Measurements from ENCODE around the gene LNX1.

LNX1 gene

DNA sequence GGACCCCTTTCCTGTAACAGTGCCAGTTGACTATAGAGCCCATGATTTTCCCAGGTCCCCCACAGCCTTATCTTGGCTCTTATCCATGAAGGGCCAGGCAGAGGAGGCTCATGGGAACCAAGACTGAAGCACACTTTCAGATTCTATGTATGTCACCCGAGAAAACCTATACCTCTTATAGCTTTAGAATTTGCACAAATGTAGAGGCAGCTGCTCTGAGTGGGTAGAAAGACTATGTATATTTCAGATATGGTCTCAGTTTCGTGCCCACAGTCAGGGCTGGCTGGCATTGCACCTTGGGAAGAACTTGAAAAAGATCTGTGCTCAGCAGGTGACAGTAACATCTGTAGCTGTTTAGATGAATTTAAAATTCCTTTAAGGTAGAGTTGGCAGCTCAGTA, 8.3 kb upstream of the LNX1 start:
- DNase-seq (ENCODE audit: low read depth): no peak

- DNase-seq (ENCODE audit: low read depth): no peak
These were observed 7.6 kb upstream of the LNX1 start for GRCh38 chr4:53598901-53599300.

DNA sequence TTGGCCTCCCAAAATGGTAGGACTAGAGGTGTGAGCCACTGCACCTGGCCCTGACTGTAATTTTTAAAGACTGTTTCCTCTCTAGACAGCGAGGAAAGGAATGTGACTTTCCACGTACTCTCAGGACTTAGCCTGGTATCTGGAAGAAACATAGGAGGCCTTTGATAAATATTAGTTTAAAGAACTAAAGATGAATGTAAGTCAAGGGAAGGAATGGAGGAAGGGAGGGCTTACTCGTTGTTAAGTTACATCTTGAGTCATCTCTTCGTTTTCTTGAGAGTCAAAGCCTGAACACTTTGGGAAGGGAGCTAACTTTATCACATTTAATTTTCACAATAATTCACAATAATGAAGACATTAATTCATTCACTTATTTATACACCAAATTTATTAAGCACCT, 7.2 kb upstream of the LNX1 start:
- no peak for DNase-seq (ENCODE audit: low read depth)

DNA sequence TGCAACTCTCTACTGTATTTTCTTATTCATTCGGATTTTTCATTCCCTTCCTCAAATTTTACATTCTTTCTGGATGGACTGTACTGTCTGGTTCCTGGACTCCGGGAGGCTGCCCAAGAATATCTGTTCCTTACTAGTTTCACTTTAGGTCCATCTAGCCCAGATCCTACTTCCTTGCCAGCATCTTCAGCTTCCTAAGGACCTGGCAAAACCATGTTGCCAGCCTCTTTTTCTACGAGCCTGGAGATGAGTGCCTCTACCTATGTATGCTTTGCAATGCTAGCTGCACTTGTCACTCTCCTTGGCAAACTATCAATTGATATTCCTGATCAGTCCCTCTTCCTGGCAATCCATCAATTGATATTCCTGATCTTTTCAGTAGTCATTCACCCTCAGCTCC, 5.6 kb upstream of the LNX1 start:
- no peak for DNase-seq (ENCODE audit: low read depth)

DNA sequence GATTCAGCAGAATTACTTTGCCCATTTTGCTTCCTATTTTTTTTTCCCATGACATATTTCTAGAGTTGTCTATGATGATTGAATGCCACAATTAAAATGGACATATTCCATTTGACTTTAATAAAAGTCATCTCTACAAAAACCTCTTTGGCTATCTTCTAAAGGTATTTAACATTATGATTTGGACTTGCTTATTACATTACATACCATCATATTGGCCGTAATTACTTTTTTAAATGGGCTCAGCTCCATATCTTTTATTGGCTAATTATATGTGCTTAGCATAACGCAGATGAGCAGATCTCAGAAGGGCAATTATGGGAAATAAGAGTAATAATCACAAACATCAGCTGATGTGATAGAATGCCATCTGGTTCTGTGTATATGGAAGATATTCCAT, 4.5 kb upstream of the LNX1 start:
- DNase-seq (ENCODE audit: low read depth): no peak

DNA sequence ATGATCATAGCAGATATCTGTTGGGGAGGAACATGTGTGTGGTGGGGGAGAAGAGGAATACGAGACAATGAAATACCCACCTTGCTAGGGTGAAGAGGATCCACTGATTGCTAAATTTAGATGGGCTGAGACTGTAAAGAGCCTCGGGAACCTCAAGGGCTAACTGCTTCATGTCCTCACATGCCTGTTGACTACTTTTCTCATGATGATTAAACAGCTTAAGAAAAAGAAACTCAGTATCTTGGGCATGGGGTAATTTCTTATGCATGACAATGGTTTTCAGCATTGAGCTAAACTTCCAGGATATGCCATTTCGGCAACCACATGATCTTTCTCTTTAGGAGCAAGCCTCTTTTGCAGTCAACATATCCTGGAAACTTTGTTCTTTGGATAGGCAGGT, 3.9 kb upstream of the LNX1 start:
- no peak for DNase-seq (ENCODE audit: low read depth)

- no peak for DNase-seq (ENCODE audit: low read depth)
These were observed 2.5 kb upstream of the LNX1 start for GRCh38 chr4:53593765-53594164.

- DNase-seq (ENCODE audit: low read depth): no peak
These were observed 1.6 kb upstream of the LNX1 start for GRCh38 chr4:53592686-53593501.

GRCh38 chr4:53592122-53592521, 836 bp upstream of the LNX1 start:
- no peak for DNase-seq (ENCODE audit: low read depth)

GRCh38 chr4:53590187-53590586, 1.1 kb downstream of the LNX1 start:
- no peak for DNase-seq (ENCODE audit: low read depth)

- DNase-seq (ENCODE audit: low read depth): no peak
These were observed 1.8 kb downstream of the LNX1 start for GRCh38 chr4:53589511-53589910.

DNA sequence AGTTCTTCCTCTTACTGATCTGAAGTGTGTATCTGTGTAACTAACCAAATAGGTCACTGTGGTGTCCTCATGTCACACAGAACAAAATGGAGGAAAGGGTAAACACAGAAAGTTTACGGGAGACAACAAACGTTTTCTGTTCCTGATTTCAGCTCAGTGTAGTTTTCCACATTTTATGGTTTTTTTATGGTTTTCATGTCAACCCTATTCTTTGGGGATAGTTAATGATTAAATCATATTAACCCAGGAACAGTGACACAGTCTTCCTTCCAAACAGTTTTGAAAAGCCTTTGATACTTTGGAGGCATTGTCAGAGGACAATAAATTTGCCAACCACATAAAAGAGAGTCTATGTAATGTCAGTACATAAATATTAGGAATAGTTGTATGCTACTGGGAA, 4.2 kb downstream of the LNX1 start:
- DNase-seq (ENCODE audit: low read depth): no peak

DNA sequence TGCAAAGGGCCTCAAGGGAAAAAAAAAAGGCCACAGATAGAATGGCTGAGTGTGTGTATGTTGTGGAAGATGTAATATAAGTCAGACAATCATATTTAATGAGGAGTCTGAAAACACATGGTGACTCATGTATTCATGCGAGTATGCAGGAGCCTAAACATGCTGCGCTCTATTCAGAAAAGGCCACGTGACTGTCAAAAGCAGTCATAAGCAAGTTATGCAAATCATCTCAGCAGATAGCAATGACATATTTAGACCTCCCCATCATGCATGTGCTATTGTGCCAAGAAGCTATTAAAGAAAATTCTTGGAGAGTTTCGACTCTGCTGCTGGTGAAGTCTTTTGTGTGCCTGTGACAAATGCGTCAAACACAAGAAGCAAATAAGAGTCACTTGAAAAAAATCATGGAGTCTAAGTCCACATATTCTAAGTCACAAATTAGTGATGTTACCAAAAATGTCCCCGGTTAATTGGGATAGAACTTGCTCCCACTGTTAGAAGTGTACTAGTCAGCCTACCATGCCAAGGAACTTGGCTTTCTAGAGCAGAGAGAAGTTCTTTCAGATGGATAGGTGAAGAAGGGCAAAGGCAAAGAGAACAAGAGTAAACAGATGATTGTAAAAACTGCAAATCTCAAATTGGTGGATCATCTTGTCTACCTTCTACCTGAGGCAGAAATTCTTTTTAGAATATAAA, 5.0 kb downstream of the LNX1 start:
- DNase-seq (ENCODE audit: low read depth): peak; percentile 87

DNA sequence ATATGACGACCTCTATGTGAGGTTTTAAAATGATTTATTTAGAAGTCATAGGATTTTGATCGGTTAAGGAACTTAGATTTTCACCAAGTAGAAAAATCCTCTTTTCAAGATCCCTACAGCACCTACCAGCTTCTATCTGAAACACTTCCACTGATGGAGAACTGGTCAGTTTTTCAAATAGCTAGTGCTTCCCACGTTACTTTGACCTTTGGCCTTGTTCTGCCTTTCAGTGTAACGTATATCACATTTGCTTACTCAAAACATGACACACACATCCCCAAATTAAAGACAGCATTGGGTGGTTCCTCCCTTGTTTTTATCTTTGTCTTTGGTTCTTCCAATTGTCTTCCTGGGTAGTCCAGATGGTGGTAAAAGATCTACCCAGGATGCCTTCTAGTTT, 6.6 kb downstream of the LNX1 start:
- DNase-seq (ENCODE audit: low read depth): no peak

- DNase-seq (ENCODE audit: low read depth): no peak
These were observed 7.8 kb downstream of the LNX1 start for GRCh38 chr4:53583513-53583912.

- no peak for DNase-seq (ENCODE audit: low read depth)
These were observed 9.1 kb downstream of the LNX1 start for GRCh38 chr4:53582194-53582593.

GRCh38 chr4:53580274-53580673, 11.0 kb downstream of the LNX1 start:
- DNase-seq (ENCODE audit: low read depth): no peak

- no peak for DNase-seq (ENCODE audit: low read depth)
These were observed 11.5 kb downstream of the LNX1 start for GRCh38 chr4:53579826-53580225.

DNA sequence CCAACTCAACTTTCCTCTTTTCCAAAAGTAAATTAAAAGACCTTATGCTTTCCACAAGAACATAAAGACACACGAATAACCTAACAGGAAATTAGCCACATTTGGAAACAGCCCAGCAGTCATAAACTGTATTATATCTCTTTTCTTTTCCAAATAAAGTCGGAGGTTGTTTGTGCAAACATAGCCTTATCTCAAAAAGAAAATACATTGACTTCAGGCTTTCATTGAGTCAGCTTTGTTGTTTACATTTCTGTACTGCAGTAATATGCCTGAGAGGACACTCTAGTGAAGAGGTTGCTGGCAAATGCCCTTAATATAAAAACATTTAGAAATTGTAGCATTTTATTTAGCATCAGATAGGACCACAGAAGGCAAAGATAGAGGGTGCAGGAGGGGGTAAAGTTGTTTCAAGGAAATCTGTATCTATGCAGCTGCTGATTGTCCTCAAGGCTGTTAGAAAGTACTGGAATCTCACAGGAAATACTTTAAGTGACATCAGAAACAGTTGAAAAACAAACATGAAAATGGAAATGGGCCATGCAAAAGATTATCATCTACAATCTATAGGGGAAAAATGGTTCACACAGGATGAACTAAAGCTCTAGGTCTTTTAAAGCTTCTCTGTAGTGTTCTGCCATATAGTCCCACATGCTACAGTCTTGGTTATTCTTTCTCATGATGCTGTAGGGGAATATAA, 14.5 kb downstream of the LNX1 start:
- DNase-seq (ENCODE audit: low read depth): no peak

DNA sequence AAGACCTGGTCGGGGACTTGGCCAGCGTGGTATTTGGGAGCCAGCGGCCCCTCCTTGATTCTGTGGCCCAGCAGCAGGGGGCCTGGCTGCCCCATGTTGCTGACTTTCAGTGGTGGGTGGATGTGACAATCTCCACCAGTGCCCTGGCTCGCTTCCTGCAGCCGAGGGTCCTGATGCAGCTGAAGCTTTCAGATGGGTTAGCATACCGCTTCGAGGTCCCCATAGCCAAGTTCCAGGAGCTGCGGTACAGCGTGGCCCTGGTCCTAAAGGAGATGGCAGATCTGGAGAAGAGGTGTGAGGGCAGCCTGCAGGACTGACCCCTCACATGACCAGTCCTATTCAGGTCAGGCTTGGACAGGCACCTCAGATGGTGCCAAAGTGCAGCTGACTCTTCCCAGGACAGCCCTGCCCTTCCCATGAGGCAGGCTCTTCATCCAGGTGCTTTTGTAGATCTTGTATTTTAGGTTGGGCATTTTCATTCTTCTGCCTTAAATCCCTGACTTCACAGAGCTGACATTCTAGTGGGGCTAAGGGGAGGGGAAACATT, 15.1 kb downstream of the LNX1 start:
- no peak for DNase-seq (ENCODE audit: low read depth)

GRCh38 chr4:53575552-53575951, 15.7 kb downstream of the LNX1 start:
- DNase-seq (ENCODE audit: low read depth): no peak

DNA sequence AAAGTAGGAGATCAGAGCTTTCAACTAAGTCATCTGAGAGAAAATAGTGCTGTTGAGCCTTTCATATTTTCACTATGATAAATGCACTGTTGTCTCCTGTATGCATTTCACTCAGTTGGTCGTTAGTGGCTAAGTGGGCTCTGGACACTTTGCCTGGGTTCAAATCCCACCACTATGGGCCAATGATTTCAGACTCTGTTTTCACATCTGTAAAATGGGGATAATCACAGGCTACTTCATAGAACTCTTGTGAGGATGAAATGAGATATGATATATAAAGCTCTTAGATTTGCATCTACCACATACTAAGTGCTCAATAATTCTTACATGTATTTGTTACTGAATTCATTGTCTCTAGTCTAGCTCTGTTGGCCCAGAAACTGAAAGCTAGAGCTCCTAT, 16.8 kb downstream of the LNX1 start:
- no peak for DNase-seq (ENCODE audit: low read depth)

GRCh38 chr4:53573696-53574095, 17.6 kb downstream of the LNX1 start:
- DNase-seq (ENCODE audit: low read depth): no peak

Measured in non-pigmented ciliary epithelial cell (primary cell).